Measurements from ENCODE around the gene CASD1. TPM values are rescaled to one million over a fixed set of nuclear protein-coding genes. Genes with fewer than 3 reads are reported as not detected.

Gene CASD1
- total RNA-seq, 1 donor from 2014 or later = 30.2 TPM

- Mint-ChIP-seq H3K9me3 (no peaks in the 10 kb centered on the region), H3K27me3 (no peaks in the 10 kb centered on the region), H3K4me1 (ENCODE audit: unreplicated experiment) (peaks cover 11% of the 10 kb centered on the region), H3K36me3 (peaks cover 17% of the 10 kb centered on the region), H3K27ac (no peak overlapping the region), H3K4me3 (no peak overlapping the region)
- no peak for DNase-seq (ENCODE audit: extremely low spot score, unreplicated experiment)
- no peak for TF ChIP-seq CTCF (conservative IDR thresholded peaks at IDR 0.05)
Observed at GRCh38 chr7:94594882-94595281, 85.3 kb downstream of the CASD1 start.

DNA sequence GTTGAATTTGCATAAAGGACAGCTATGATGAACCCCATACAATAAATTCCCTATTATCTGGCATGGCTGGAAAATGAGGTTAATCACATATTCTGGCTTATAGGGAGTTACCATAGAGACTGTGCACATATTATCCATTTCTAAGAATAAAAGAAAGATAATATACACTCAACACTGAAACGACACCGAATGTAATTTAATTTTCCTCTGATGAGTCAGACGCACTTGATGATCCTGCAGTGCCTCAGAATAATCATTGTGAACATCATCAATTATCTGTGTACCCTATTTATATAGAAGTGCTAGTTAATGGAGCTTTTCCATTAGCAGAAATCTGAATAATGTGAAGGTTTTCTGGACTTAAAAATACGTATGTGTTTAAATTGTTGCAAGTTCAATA, 86.1 kb downstream of the CASD1 start:
- H3K27me3 Mint-ChIP-seq = no peaks in the 10 kb centered on the region
- no peak overlapping the region for H3K4me3 Mint-ChIP-seq
- H3K4me1 Mint-ChIP-seq (ENCODE audit: unreplicated experiment) = peaks cover 8% of the 10 kb centered on the region
- H3K36me3 Mint-ChIP-seq = peaks cover 17% of the 10 kb centered on the region
- DNase-seq (ENCODE audit: extremely low spot score, unreplicated experiment) = no peak
- TF ChIP-seq CTCF (conservative IDR thresholded peaks at IDR 0.05) = no peak
- no peak overlapping the region for H3K27ac Mint-ChIP-seq
- no peaks in the 10 kb centered on the region for H3K9me3 Mint-ChIP-seq

DNA sequence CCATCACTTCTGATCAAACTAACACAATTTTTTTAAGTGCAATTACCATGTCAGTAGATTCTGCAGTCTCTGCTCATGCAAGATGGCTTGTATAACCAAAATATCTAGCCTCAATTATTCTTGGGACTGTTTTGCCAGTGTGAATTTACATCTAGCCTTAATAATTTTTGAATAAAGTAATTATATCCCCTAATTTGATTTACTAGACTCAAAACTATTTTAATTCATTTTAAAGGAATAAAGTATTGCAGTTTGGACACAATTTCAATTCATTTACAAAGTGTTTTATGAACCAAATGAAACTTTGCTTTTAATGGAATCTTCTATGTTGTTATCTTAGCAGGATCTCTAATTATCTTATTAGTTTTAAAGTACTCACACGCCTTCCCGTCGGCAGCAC, 90.7 kb downstream of the CASD1 start:
- Mint-ChIP-seq H3K27me3 (no peaks in the 10 kb centered on the region), H3K4me1 (ENCODE audit: unreplicated experiment) (peaks cover 5% of the 10 kb centered on the region), H3K27ac (no peak overlapping the region), H3K36me3 (peaks cover 14% of the 10 kb centered on the region), H3K9me3 (no peaks in the 10 kb centered on the region), H3K4me3 (no peak overlapping the region)
- TF ChIP-seq CTCF (conservative IDR thresholded peaks at IDR 0.05) = no peak
- DNase-seq (ENCODE audit: extremely low spot score, unreplicated experiment) = no peak

DNA sequence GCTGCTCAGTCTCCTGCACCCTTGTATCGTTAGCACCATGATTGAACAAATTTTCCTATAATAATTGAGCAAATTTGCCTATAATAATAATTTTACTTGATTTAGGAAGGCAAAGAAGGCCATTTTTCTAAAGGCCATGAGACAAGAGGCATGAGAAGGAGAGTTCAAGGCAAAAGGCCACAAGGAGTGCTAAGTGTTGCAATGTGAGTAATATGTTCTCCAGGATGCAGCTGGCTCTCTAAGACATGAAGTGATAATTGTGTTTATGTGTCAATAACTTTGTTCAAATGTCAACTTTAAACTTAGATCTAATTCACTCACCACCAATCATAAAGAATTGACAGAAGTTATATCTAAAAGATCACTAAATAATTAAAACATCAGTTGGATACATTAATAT, 92.6 kb downstream of the CASD1 start:
- H3K4me3 Mint-ChIP-seq = no peak overlapping the region
- peaks cover 28% of the 10 kb centered on the region for H3K36me3 Mint-ChIP-seq
- no peak overlapping the region for H3K27ac Mint-ChIP-seq
- peaks cover 5% of the 10 kb centered on the region for H3K4me1 Mint-ChIP-seq (ENCODE audit: unreplicated experiment)
- no peaks in the 10 kb centered on the region for H3K27me3 Mint-ChIP-seq
- H3K9me3 Mint-ChIP-seq = no peaks in the 10 kb centered on the region
- no peak for TF ChIP-seq CTCF (conservative IDR thresholded peaks at IDR 0.05)
- DNase-seq (ENCODE audit: extremely low spot score, unreplicated experiment) = no peak

GRCh38 chr7:94605031-94605430, 95.4 kb downstream of the CASD1 start:
- Mint-ChIP-seq H3K9me3 (peaks cover 6% of the 10 kb centered on the region), H3K27ac (no peak overlapping the region), H3K4me3 (no peak overlapping the region), H3K27me3 (no peaks in the 10 kb centered on the region), H3K36me3 (peaks cover 30% of the 10 kb centered on the region), H3K4me1 (ENCODE audit: unreplicated experiment) (peaks cover 5% of the 10 kb centered on the region)
- no peak for DNase-seq (ENCODE audit: extremely low spot score, unreplicated experiment)
- no peak for TF ChIP-seq CTCF (conservative IDR thresholded peaks at IDR 0.05)

Other genes starting within 250 kb of the CASD1 start
- gene COL1A2, start 114.9 kb upstream of the CASD1 start, total RNA-seq (ENCODE audit: low replicate concordance) = 23.0 and 692 TPM in 2 replicates
- gene SGCE, start 146.3 kb downstream of the CASD1 start, total RNA-seq (ENCODE audit: low replicate concordance) = 30.9 and 39.8 TPM in 2 replicates